Activated effector memory CD4-positive, alpha-beta T cell treated with Interleukin-2 at 50 U/mL for 16 hours (primary cell): ENCODE data around the gene TBCD.
"Not testable (repeated sequence)": the region's sequence is repeated elsewhere in the genome, so short reads cannot be mapped to it uniquely, and the experiment has no call there.

Experiments
- DNase-seq: peaks from one replicate; pipeline ENCODE4 v3.0.0-alpha.2; 2020

TBCD gene

GRCh38 chr17:82941021-82942001, 189.4 kb downstream of the TBCD start:
- DNase-seq = no peak

GRCh38 chr17:82942166-82943130, 190.6 kb downstream of the TBCD start:
- no peak for DNase-seq

- no peak for DNase-seq
Measured at GRCh38 chr17:82943339-82943738, 191.5 kb downstream of the TBCD start.

- no peak for DNase-seq
Measured at GRCh38 chr17:82943751-82944150, 191.9 kb downstream of the TBCD start.

GRCh38 chr17:82944990-82945389, 193.1 kb downstream of the TBCD start:
- DNase-seq = no peak

GRCh38 chr17:82946081-82946480, 194.2 kb downstream of the TBCD start:
- no peak for DNase-seq

- no peak for DNase-seq
Measured at GRCh38 chr17:82947051-82947991, 195.5 kb downstream of the TBCD start.

GRCh38 chr17:82948081-82948511, 196.2 kb downstream of the TBCD start:
- DNase-seq = no peak

GRCh38 chr17:82948957-82949356, 197.1 kb downstream of the TBCD start:
- DNase-seq = no peak

- DNase-seq = no peak
Measured at GRCh38 chr17:82949361-82949760, 197.5 kb downstream of the TBCD start.

GRCh38 chr17:82949984-82950383, 198.1 kb downstream of the TBCD start:
- DNase-seq = no peak

- DNase-seq = no peak
Measured at GRCh38 chr17:82950525-82951102, 198.7 kb downstream of the TBCD start.

- DNase-seq = no peak
Measured at GRCh38 chr17:82952019-82952418, 200.2 kb downstream of the TBCD start.

GRCh38 chr17:82955106-82955505, 203.2 kb downstream of the TBCD start:
- DNase-seq = not testable (repeated sequence)

GRCh38 chr17:82955627-82956026, 203.8 kb downstream of the TBCD start:
- DNase-seq = not testable (repeated sequence)

- DNase-seq = no peak
Measured at GRCh38 chr17:82956146-82956725, 204.4 kb downstream of the TBCD start.

- no peak for DNase-seq
Measured at GRCh38 chr17:82956726-82957468, 205.0 kb downstream of the TBCD start.

GRCh38 chr17:82957469-82957795, 205.6 kb downstream of the TBCD start:
- no peak for DNase-seq

GRCh38 chr17:82957961-82958561, 206.2 kb downstream of the TBCD start:
- no peak for DNase-seq

GRCh38 chr17:82959242-82959930, 207.5 kb downstream of the TBCD start:
- DNase-seq = no peak
